Heart right ventricle (tissue), 16 donors: Measurements from ENCODE around the gene PDSS2. TPM values are rescaled to one million over a fixed set of nuclear protein-coding genes. Genes with fewer than 3 reads are reported as not detected.

Experiments used
- ATAC-seq, 8 donors: fragments of 200-7000 bp; cut with Tn5 transposase; one replicate each; pipeline ENCODE4 v1.9.1; 2020; ENCODE audit warnings: mild to moderate bottlenecking in 8 of 8, moderate library complexity in 8 of 8, moderate number of reproducible peaks in 1 of 8
- DNase-seq, 2 donors: peaks; one replicate each; pipeline ENCODE4 v3.0.0-alpha.2; 2020
- H3K27ac ChIP-seq, 10 donors: fragments of 200-600 bp; sonication (generic) in 2 of 10; one replicate each; pipeline versions ENCODE4 v1.5.0 to v1.8.0; 2020 to 2022; ENCODE audit warnings: mild to moderate bottlenecking in 3 of 10
- H3K27me3 ChIP-seq, 7 donors: fragments of 200-600 bp; one replicate each; pipeline ENCODE4 v1.8.0; 2021 to 2022; ENCODE audit warnings: mild to moderate bottlenecking in 2 of 7
- H3K36me3 ChIP-seq, 9 donors: fragments of 200-600 bp; sonication (generic) in 1 of 9; one replicate each; pipeline versions ENCODE4 v1.5.0 to v1.8.0; 2020 to 2022; ENCODE audit warnings: mild to moderate bottlenecking in 2 of 9
- H3K4me1 ChIP-seq, 9 donors: fragments of 200-600 bp; sonication (generic) in 1 of 9; one replicate each; pipeline versions ENCODE4 v1.5.0 to v1.8.0; 2020 to 2022; ENCODE audit warnings: mild to moderate bottlenecking in 4 of 9
- H3K4me3 ChIP-seq, 10 donors: fragments of 200-600 bp; sonication (generic) in 2 of 10; one replicate each; pipeline versions ENCODE4 v1.5.0 to v1.8.0; 2020 to 2022; ENCODE audit warnings: mild to moderate bottlenecking in 7 of 10, moderate library complexity in 2 of 10
- H3K9me3 ChIP-seq, 11 donors: fragments of 200-600 bp in 10 of 11; sonication (generic) in 2 of 11; one replicate each; pipeline versions ENCODE4 v1.5.0 to v1.8.0; 2013 to 2022; ENCODE audit warnings: mild to moderate bottlenecking in 2 of 11, control low read depth in 1 of 11, moderate library complexity in 1 of 11
- WGBS, 2 donors: extraction: QIAGEN DNeasy Blood & Tissue Kit; methylation state at CpG; one replicate each; pipeline ENCODE4 v1.1.7; 2013; ENCODE audit warnings: inconsistent platforms in 1 of 2; 5-methylcytosine and 5-hydroxymethylcytosine counted together
- intact Hi-C, 10 donors: fragments of 100-400 bp; cut with DNase I; formaldehyde crosslinking; loops; one replicate each; pipeline versions ENCODE4 v1.11.1 to v1.14.2; 2022
- polyA plus RNA-seq, 2 donors: library from polyadenylated mRNA; stranded (reverse); fragments of 200-250 nt; gene quantifications; one replicate each; pipeline ENCODE4 v1.2.3, GENCODE V29; 2013
- total RNA-seq, 10 donors: library from RNA; stranded (reverse); fragmentation: NEBNext Ultra II Directional in 3 of 10; extraction: Animal tissue kit (Norgen Biotek cat#: 25700) in 3 of 10; gene quantifications; one replicate each; pipeline versions ENCODE4 v1.2.1 to v1.2.4, GENCODE V29; 2021 to 2023
- TF ChIP-seq, protein P1 (sequence below), 9 donors: fragments of 200-600 bp; sonication (generic) in 2 of 9; IDR thresholded peaks; one replicate each; pipeline versions ENCODE4 v1.5.0 to v1.8.0; 2021 to 2022; ENCODE audit warnings: antibody characterized with exemption in 9 of 9, mild to moderate bottlenecking in 5 of 9, moderate library complexity in 1 of 9
- donor health status: Arrhythmogenic right ventricular cardiomyopathy.
- donor health status: ischemic (EF 13 %, LVEDD 7.1; RV severe dilation, severe dysfunction).
- donor health status: healthy with polysubstance abuse.
- donor health status: DM: no; HTN: yes; CAD: no.
- donor health status: DM: no; HTN: no; CAD: no.
- donor health status: ischemic (EF 25% LVEDD 6.9; RV normal size, moderate dysfunction).
- donor health status: ischemic (EF 25% LVEDD 5.7; RV mildly dilated, moderate dysfunction).
- donor health status: healthy.
- donor health status: DM: yes; HTN: yes; CAD: no.
- donor health status: Ischemic cardiomyopathy.
- donor health status: ischemic (EF 35%, LVEDD 5.7; RV mildly dilated, moderate dysfunction).
- donor health status: nonischemic (EF 11% LVEDD 7.7; RV severe dilation, severe dysfunction).
- donor health status: DM: yes; HTN: yes; CAD: no.
- donor health status: PGD.
- donor health status: ischemic (EF 29% LVEDD 5.4; RV normal size, mild dysfunction).
- donor health status: nonischemic (EF 23%, LVEDD 6.1; RV moderate dilation, normal function).

The PDSS2 gene
- total and polyA plus RNA-seq, 12 donors: 5.5 to 22.2 (median 18.0) TPM

DNA sequence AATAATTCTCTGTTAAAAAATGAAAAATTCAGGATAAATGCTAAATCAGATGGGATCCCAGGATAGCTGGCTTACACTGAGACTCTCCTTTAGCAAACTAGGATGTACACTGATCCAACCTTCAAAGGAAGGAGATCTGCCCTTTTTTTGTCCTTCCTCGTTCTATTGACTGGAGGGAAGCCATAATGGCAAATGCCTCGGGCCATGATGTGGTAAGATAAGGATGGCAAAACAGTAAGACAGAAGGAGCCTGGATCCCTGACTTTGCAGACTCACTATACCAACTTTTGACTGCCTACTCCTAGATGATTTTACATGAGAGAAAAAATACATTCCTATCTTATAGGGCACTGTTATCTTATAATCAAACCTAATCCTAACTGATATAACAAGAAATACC is 187.1 kb downstream of the PDSS2 start:
- Histone ChIP-seq H3K36me3 (peaks cover 0 to 11% (median 0%) of the 10 kb centered on the region in 9 donors), H3K9me3 (no peaks in the 10 kb centered on the region), H3K4me1 (peaks cover 0 to 3% (median 0%) of the 10 kb centered on the region in 9 donors), H3K4me3 (no peak overlapping the region), H3K27ac (no peak overlapping the region), H3K27me3 (no peaks in the 10 kb centered on the region)
- ATAC-seq (no peak), DNase-seq (no peak)
- TF ChIP-seq, protein P1, sequence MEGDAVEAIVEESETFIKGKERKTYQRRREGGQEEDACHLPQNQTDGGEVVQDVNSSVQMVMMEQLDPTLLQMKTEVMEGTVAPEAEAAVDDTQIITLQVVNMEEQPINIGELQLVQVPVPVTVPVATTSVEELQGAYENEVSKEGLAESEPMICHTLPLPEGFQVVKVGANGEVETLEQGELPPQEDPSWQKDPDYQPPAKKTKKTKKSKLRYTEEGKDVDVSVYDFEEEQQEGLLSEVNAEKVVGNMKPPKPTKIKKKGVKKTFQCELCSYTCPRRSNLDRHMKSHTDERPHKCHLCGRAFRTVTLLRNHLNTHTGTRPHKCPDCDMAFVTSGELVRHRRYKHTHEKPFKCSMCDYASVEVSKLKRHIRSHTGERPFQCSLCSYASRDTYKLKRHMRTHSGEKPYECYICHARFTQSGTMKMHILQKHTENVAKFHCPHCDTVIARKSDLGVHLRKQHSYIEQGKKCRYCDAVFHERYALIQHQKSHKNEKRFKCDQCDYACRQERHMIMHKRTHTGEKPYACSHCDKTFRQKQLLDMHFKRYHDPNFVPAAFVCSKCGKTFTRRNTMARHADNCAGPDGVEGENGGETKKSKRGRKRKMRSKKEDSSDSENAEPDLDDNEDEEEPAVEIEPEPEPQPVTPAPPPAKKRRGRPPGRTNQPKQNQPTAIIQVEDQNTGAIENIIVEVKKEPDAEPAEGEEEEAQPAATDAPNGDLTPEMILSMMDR (IDR thresholded peaks at IDR 0.05): no peak
- WGBS, 2 donors: 82 to 87% methylated on average over 2 of the region's 2 CpGs
- intact Hi-C loops: no loop called here

DNA sequence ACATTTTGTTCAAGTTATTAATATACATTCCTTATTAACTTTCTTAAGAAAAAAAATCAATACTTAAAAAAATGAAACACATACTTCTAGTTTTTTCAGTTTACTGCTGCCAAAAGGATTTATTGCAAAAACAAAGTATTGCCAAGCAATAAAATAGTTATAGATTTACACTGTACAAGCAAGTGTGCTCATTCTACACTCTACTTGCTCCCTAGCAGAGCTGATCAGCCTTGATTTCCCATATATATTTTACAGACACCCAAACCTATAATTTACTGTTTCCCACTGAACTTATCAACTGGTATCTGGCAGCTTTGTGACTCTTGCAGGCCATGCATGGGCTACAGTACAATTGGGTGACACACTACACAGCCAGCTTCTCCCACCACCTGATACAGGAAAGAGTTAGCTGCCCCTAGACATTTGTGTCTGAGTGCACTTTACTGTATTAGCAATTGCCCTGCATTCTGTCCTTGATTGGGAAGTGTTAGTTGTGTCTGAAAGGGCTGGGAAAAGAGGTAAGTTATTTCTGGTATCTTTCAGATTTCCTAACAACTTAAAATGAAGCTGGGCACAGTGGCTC is 188.1 kb downstream of the PDSS2 start:
- no peak for ATAC-seq
- intact Hi-C loops: no loop called here
- no peaks in the 10 kb centered on the region for H3K9me3 ChIP-seq
- peaks cover 0 to 3% (median 0%) of the 10 kb centered on the region in 9 donors for H3K4me1 ChIP-seq
- H3K4me3 ChIP-seq: no peak overlapping the region
- no peak overlapping the region for H3K27ac ChIP-seq
- DNase-seq: no peak
- H3K27me3 ChIP-seq: no peaks in the 10 kb centered on the region
- H3K36me3 ChIP-seq: peaks cover 0 to 11% (median 0%) of the 10 kb centered on the region in 9 donors
- TF ChIP-seq, protein P1 (IDR thresholded peaks at IDR 0.05): no peak

DNA sequence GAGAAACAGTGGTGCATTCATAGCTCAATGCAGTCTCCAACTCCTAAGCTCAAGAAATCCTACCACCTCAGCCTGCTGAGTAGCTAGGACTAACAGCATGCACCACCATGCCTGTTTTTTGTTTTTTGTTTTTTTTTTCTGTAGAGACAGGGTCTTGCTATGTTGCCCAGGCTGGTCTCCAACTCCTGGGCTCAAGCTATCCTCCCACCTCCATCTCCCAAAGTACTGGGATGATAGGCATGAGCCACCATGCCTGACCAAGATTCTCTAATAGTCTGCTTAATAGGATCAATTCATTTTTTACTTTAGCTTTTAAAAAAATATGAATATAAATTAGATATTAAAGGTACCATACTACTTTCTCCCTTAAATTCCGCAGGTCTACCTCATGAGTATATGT is 191.7 kb downstream of the PDSS2 start:
- Histone ChIP-seq H3K36me3 (peaks cover 0 to 11% (median 0%) of the 10 kb centered on the region in 9 donors), H3K4me1 (no peaks in the 10 kb centered on the region), H3K4me3 (no peak overlapping the region), H3K27ac (no peak overlapping the region), H3K27me3 (no peaks in the 10 kb centered on the region), H3K9me3 (no peaks in the 10 kb centered on the region)
- no peak for DNase-seq
- TF ChIP-seq, protein P1 (IDR thresholded peaks at IDR 0.05): no peak
- 98% methylated on average over 1 of the region's 1 CpG for WGBS, 2 donors
- intact Hi-C loops: no loop called here
- no peak for ATAC-seq

DNA sequence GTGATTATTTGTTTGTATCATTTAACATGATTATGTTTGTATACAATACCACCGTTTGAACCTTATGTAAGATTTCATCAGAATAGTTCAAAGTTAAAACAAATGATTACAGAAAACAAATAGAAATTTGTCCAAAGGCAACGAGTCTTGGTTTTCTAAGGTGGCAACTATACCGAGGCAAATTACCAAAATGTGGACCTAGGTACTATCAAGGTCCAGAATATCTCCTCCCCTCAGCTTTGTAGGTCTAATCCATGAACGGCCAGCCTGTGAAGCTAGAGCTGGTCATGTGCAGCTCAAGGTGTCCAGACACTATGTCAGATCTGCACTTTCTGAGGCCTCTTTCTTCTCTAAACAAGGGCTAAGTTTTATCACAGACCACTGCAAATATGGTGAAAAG is 192.4 kb downstream of the PDSS2 start:
- DNase-seq (no peak), ATAC-seq (no peak)
- H3K4me1 ChIP-seq: no peaks in the 10 kb centered on the region
- H3K27me3 ChIP-seq: no peaks in the 10 kb centered on the region
- WGBS, 2 donors: 88 to 91% methylated on average over 4 of the region's 4 CpGs
- intact Hi-C loops: no loop called here
- no peaks in the 10 kb centered on the region for H3K9me3 ChIP-seq
- TF ChIP-seq, protein P1 (IDR thresholded peaks at IDR 0.05): no peak
- peaks cover 0 to 11% (median 0%) of the 10 kb centered on the region in 9 donors for H3K36me3 ChIP-seq
- H3K27ac ChIP-seq: no peak overlapping the region
- H3K4me3 ChIP-seq: no peak overlapping the region
